ENCODE results near the gene ATXN1L.
"Not testable (repeated sequence)": the region's sequence is repeated elsewhere in the genome, so short reads cannot be mapped to it uniquely, and the experiment has no call there.

The ATXN1L gene

GRCh38 chr16:71845639-71846430 is at the start of gene ATXN1L:
ATXN1L (plus strand) TSS chr16:71845976; CDS start chr16:71849741, 3,765 bp downstream.
- DNase-seq: peak; percentile 88 to 92

GRCh38 chr16:71796501-71797097 is 49.2 kb upstream of the ATXN1L start:
- no peak for DNase-seq

DNA sequence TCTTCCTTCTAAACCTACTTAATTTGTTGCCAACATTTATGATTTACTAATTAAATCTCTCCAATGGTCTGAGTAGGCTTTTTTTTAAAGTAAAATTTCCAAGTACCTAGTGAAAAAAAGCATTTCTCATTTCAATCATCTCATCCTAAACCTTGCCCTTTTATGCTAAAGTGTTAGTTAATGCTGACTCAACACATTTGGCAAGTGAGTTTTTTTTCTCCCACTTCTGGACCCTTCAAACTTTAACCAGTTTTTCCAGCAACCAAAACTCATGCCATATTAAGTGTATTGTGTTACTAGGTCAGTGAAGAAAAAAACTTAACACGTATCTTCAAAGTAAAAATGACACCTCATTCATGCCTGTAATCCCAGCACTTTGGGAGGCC is 42.5 kb upstream of the ATXN1L start:
- no peak for DNase-seq

DNA sequence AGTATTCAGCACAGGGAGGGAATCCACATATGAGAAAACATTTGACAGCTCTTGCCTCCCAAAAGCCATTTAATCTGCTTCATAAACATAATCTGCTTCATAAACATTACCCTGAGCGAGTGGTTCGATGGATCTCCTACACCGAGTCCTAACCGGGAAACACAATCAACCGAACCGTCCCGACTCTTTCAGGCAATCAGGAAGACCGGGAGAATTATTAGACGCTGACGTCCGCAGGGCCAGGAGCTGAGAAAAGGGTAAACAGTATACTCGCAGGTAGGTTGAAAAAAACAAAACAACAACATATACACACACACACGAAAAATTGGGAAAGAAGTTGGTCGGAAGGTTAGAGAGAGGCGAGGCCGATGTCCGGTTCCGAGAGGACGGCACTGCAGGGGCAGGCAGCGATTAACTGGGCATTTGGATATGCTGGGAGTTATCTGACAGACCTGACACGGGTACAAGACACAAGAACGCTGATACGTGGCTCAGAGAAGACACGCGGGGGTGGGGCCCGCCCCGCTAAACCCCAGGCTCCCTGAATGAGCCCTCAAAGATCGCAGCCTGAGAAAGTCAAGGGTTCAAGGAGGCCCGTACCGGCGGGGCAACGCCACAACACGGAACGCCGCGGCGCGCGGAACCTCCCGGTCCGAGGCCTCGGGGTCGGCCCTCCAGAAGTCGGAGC is 37.7 kb upstream of the ATXN1L start:
- DNase-seq: peak; percentile 56 to 59

GRCh38 chr16:71808593-71809459 is 37.0 kb upstream of the ATXN1L start, which contains the start of gene AP1G1:
AP1G1 (minus strand) TSS chr16:71808834; CDS start chr16:71789479, 19,355 bp downstream.
- peak; percentile 88 to 94 for DNase-seq

- DNase-seq: not testable (repeated sequence)
These were observed 35.6 kb upstream of the ATXN1L start for GRCh38 chr16:71810155-71810530.

- no peak for DNase-seq
These were observed 34.4 kb upstream of the ATXN1L start for GRCh38 chr16:71811261-71811803.

DNA sequence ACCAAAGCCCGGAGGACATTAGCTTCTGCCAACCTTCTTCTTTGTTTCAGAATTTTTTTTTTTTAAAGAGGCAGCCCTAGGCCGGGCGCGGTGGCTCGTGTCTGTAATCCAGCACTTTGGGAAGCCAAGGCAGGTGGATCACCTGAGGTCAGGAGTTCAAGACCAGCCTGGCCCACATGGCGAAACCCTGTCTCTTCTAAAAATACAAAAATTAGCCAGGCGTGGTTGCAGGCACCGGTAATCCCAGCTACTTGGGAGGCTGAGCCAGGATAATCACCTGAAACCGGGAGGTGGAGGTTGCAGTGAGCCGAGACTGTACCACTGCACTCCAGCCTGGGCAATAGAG is 28.6 kb upstream of the ATXN1L start:
- DNase-seq: not testable (repeated sequence)

GRCh38 chr16:71826533-71827017 is 19.2 kb upstream of the ATXN1L start:
- DNase-seq: no peak

GRCh38 chr16:71830359-71830758 is 15.4 kb upstream of the ATXN1L start:
- no peak for DNase-seq

GRCh38 chr16:71831698-71832097 is 14.1 kb upstream of the ATXN1L start:
- DNase-seq: not testable (repeated sequence)

- DNase-seq: not testable (repeated sequence)
These were observed 13.7 kb upstream of the ATXN1L start for GRCh38 chr16:71832112-71832511.

- DNase-seq: no peak
These were observed 11.5 kb upstream of the ATXN1L start for GRCh38 chr16:71834291-71834690.

GRCh38 chr16:71837150-71837549 is 8.6 kb upstream of the ATXN1L start:
- DNase-seq: no peak

GRCh38 chr16:71840052-71840451 is 5.7 kb upstream of the ATXN1L start:
- no peak for DNase-seq

DNA sequence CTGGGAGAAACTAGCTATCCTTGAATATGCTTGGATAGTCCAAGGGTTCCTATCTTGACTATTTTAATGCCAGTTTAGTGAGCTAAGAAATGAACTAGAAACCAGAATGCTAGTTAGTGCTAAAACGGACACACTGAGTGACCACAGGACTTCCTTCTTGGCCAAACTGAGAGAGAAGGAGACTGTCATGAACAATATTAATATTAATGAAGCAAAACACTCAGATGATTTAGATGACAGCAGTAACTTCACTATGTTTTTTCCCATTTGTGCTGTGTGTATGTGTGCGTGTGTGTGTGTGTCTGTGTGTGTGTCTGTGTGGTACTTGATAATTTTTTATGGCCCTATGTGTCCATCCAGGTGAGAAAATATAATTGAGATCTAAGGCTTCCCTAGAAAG is 2.2 kb upstream of the ATXN1L start:
- no peak for DNase-seq

DNA sequence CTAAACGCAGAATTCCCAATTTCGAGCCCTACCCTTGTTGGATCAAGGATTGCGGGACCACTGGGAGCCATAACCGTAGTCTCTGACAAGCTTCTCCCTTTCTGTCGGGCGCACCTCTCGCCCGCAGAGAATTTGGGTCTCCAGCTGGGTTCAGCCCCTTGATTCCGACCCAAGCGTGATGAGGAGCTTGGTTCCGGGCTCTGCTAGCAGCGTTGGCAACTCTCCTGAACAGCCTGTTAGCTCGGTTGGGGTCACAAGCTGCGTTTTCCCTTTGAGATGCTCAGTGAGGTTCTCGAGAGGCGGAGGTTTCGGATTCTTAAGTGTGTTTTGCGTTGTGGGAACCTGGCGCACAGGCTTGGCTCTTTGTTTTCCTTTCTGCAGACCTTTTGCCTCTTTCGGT is 655 bp downstream of the ATXN1L start:
- DNase-seq: no peak

DNA sequence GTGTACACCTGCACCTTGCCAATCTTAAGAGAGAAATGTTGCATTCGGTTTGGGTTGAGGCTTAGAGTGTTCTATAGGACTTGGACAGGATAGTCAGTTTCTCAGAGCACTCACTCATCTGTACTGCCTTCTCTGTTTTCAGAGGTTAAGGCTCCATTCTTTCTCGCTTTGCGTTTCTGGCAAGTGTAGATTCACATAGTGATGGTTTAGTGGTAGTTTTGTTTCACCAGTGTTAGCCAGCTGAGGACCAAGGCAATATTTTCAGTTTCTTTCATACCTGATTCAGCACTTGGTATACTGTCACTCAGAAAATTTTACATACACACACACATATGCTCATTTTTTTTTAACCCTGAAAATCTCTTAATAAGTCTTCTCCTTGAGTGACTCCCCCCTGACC is 1.3 kb downstream of the ATXN1L start:
- DNase-seq: no peak

DNA sequence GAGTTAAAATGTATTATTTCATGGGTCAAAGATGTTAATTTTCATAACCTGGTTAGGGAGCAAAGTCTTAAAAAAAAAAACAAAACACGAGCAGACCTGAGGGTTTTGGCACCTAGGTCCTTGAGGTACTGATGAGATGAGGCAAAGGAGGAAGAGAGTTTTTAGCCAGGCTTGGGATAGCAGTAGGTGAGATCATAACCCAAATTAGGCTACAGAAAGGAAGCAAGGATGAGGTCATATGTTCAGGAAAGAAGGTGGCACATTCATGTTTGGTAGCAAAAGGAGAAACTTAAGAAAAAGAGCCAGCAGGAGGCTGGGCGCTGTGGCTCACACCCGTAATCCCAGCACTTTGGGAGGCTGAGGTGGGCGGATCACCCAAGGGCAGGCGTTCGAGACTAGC is 2.8 kb downstream of the ATXN1L start:
- no peak for DNase-seq

- DNase-seq: no peak
These were observed 6.0 kb downstream of the ATXN1L start for GRCh38 chr16:71851746-71852145.

DNA sequence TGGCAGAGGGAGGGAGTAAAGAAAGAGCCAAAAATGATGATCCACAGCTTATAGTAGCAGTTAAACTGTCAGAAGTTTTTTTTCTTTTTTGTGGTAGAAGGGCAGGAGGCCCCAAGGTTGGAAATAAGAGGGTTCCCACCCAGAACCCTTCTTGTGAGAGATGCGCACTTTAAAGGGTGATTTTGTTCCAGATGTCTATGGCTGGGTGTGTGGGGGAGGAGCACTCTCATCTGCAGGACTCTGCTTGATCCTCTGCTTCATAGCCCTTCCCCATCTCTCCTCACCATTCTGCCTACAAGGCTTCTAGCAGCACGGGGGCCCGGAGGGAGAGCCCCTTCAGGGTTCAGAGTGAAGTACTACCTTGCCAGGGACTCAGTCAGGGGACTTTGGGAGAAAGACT is 6.4 kb downstream of the ATXN1L start:
- no peak for DNase-seq

GRCh38 chr16:71852561-71852960 is 6.8 kb downstream of the ATXN1L start:
- DNase-seq: no peak

GRCh38 chr16:71853413-71853812 is 7.6 kb downstream of the ATXN1L start:
- no peak for DNase-seq
